DOHH2 (cell line): ENCODE measurements around the gene SYNDIG1.

Experiments used
- H3F3A ChIP-seq: fragments of 200-600 bp; sonication (generic), shearing (Covaris generic); 2 replicates; pipeline ENCODE4 v1.6.0; 2016; ENCODE audit warnings: antibody characterized with exemption, mild to moderate bottlenecking; ENCODE audit not compliant: control insufficient read depth, insufficient read depth
- H3K27ac ChIP-seq: fragments of 200-600 bp; sonication (generic); 2 replicates; pipeline ENCODE4 v1.5.1; 2014; ENCODE audit warnings: low read depth, mild to moderate bottlenecking, low read length, moderate library complexity
- H3K27me3 ChIP-seq: fragments of 200-600 bp; sonication (generic); 2 replicates; pipeline ENCODE4 v1.6.1; 2014; ENCODE audit warnings: mild to moderate bottlenecking, low read length, mixed read lengths; ENCODE audit not compliant: control insufficient read depth
- H3K36me3 ChIP-seq: fragments of 200-600 bp; sonication (generic); 2 replicates; pipeline ENCODE4 v1.6.1; 2014; ENCODE audit warnings: mild to moderate bottlenecking, low read length, moderate library complexity, mixed read lengths; ENCODE audit not compliant: control insufficient read depth
- H3K4me1 ChIP-seq: fragments of 200-600 bp; sonication (generic); 2 replicates; pipeline ENCODE4 v1.6.1; 2014; ENCODE audit warnings: mild to moderate bottlenecking, low read length, mixed read lengths; ENCODE audit not compliant: control insufficient read depth
- H3K4me2 ChIP-seq: fragments of 200-600 bp; sonication (generic); 2 replicates; pipeline ENCODE4 v1.6.0; 2014; ENCODE audit warnings: mild to moderate bottlenecking, low read length, moderate library complexity
- H3K4me3 ChIP-seq: fragments of 200-600 bp; sonication (generic); 2 replicates; pipeline ENCODE4 v1.5.1; 2014; ENCODE audit warnings: mild to moderate bottlenecking, low read length, mixed read lengths
- H3K79me2 ChIP-seq: fragments of 200-600 bp; sonication (generic); 2 replicates; pipeline ENCODE4 v1.6.1; 2014; ENCODE audit warnings: mild to moderate bottlenecking, low read length, mixed read lengths; ENCODE audit not compliant: control insufficient read depth
- H3K9me2 ChIP-seq: fragments of 200-600 bp; sonication (generic); replicated peaks from 2 replicates; pipeline ENCODE4 v1.6.1; 2014; ENCODE audit warnings: mild to moderate bottlenecking, low read length, mixed read lengths; ENCODE audit not compliant: control insufficient read depth
- H3K9me3 ChIP-seq: fragments of 200-600 bp; sonication (generic); 2 replicates; pipeline ENCODE4 v1.6.1; 2014; ENCODE audit warnings: antibody characterized with exemption, low read length, mixed read lengths; ENCODE audit not compliant: control insufficient read depth, insufficient read depth
- H4K20me1 ChIP-seq: fragments of 200-600 bp; sonication (generic); 2 replicates; pipeline ENCODE4 v1.6.0; 2014; ENCODE audit warnings: low read depth, mild to moderate bottlenecking, antibody characterized with exemption, low read length, moderate library complexity; ENCODE audit not compliant: control insufficient read depth, insufficient read depth
- CTCF ChIP-seq: fragments of 200-600 bp; sonication (generic); IDR thresholded peaks from one replicate; pipeline ENCODE4 v1.5.1; 2014; ENCODE audit warnings: antibody characterized with exemption, mild to moderate bottlenecking, low read depth, low read length; ENCODE audit not compliant: poor library complexity, severe bottlenecking
- EZH2phosphoT487 ChIP-seq: fragments of 200-600 bp; sonication (generic); IDR thresholded peaks from 2 replicates; pipeline ENCODE4 v1.6.1; 2017; ENCODE audit warnings: borderline replicate concordance, mild to moderate bottlenecking, antibody characterized with exemption, low read length, moderate library complexity, mixed read lengths

SYNDIG1 gene

GRCh38 chr20:24647713-24648112 is 178.3 kb downstream of the SYNDIG1 start:
- H3K4me1 ChIP-seq = peaks cover 13% of the 10 kb centered on the region
- H3K79me2 ChIP-seq = no peaks in the 10 kb centered on the region
- peaks cover 8% of the 10 kb centered on the region; the same call in 1 of the 2 replicates for H3K27me3 ChIP-seq
- no peaks in the 10 kb centered on the region for H3K9me2 ChIP-seq
- no peak overlapping the region for H3K4me2 ChIP-seq
- H3K27ac ChIP-seq = no peak overlapping the region
- TF ChIP-seq CTCF = no peak
- no peak for TF ChIP-seq EZH2phosphoT487
- H4K20me1 ChIP-seq = no peaks in the 10 kb centered on the region
- no peak overlapping the region for H3K4me3 ChIP-seq
- no peaks in the 10 kb centered on the region for H3K36me3 ChIP-seq
- no peaks in the 10 kb centered on the region for H3F3A ChIP-seq
- no peaks in the 10 kb centered on the region for H3K9me3 ChIP-seq

- peaks cover 9% of the 10 kb centered on the region; the same call in 1 of the 2 replicates for H3K27me3 ChIP-seq
- no peak overlapping the region for H3K27ac ChIP-seq
- no peaks in the 10 kb centered on the region for H3K9me3 ChIP-seq
- H4K20me1 ChIP-seq = no peaks in the 10 kb centered on the region
- no peak overlapping the region for H3K4me2 ChIP-seq
- no peaks in the 10 kb centered on the region for H3K9me2 ChIP-seq
- TF ChIP-seq CTCF (no peak), EZH2phosphoT487 (no peak)
- H3K4me1 ChIP-seq = peaks cover 13% of the 10 kb centered on the region
- no peaks in the 10 kb centered on the region for H3K79me2 ChIP-seq
- H3F3A ChIP-seq = no peaks in the 10 kb centered on the region
- no peaks in the 10 kb centered on the region for H3K36me3 ChIP-seq
- no peak overlapping the region for H3K4me3 ChIP-seq
Measured at GRCh38 chr20:24648481-24648880, 179.1 kb downstream of the SYNDIG1 start.

- Histone ChIP-seq H3K4me1 (peaks cover 13% of the 10 kb centered on the region), H3K27ac (no peak overlapping the region)
Measured at GRCh38 chr20:24648919-24649318, 179.5 kb downstream of the SYNDIG1 start.

More at GRCh38 chr20:24648919-24649318, 179.5 kb downstream of the SYNDIG1 start:
- Histone ChIP-seq H3K4me2 (no peak overlapping the region), H3K4me3 (no peak overlapping the region), H3K9me2 (no peaks in the 10 kb centered on the region), H3K9me3 (no peaks in the 10 kb centered on the region), H3F3A (no peaks in the 10 kb centered on the region), H3K79me2 (no peaks in the 10 kb centered on the region), H3K27me3 (peaks cover 9% of the 10 kb centered on the region; the same call in 1 of the 2 replicates), H4K20me1 (no peaks in the 10 kb centered on the region), H3K36me3 (no peaks in the 10 kb centered on the region)
- TF ChIP-seq CTCF = no peak
- no peak for TF ChIP-seq EZH2phosphoT487
